CD14-positive monocyte (primary cell): ENCODE data around the gene NOP16. TPM values are rescaled to one million over a fixed set of nuclear protein-coding genes. Genes with fewer than 3 reads are reported as not detected.

Experiments
- DNase-seq, 3 donors: peaks; one replicate each; pipeline ENCODE4 v3.0.0-alpha.2; 2011 to 2022
- H2AFZ ChIP-seq: 2 replicates; pipeline ENCODE4 v1.6.0; 2012; ENCODE audit warnings: mild to moderate bottlenecking, low read depth, low read length, inconsistent platforms; ENCODE audit not compliant: insufficient read depth, poor library complexity, severe bottlenecking
- H3K27ac ChIP-seq, 2 donors: 1 replicate in 1 of 2; 2 replicates in 1 of 2; pipeline ENCODE4 v1.5.1; 2012 to 2013; ENCODE audit warnings: low read length in 2 of 2, control low read depth in 1 of 2, inconsistent platforms in 1 of 2, low read depth in 1 of 2, mild to moderate bottlenecking in 1 of 2
- H3K27me3 ChIP-seq, 2 donors: one replicate each; pipeline versions ENCODE4 v1.6.0 to v1.6.1; 2011 to 2013; ENCODE audit warnings: low read length in 2 of 2; ENCODE audit not compliant: control insufficient read depth in 2 of 2, insufficient read depth in 2 of 2
- H3K36me3 ChIP-seq, 2 donors: replicated peaks in 1 of 2; 1 replicate in 1 of 2; 2 replicates in 1 of 2; pipeline versions ENCODE4 v1.5.1 to v1.6.1; 2012 to 2013; ENCODE audit warnings: low read length in 2 of 2, control low read depth in 1 of 2, inconsistent platforms in 1 of 2, mild to moderate bottlenecking in 1 of 2; ENCODE audit not compliant: insufficient read depth in 2 of 2, control insufficient read depth in 1 of 2
- H3K4me1 ChIP-seq, 2 donors: 1 replicate in 1 of 2; 2 replicates in 1 of 2; pipeline versions ENCODE4 v1.5.1 to v1.6.1; 2012 to 2013; ENCODE audit warnings: low read length in 2 of 2, control low read depth in 1 of 2, inconsistent platforms in 1 of 2, mild to moderate bottlenecking in 1 of 2, moderate library complexity in 1 of 2; ENCODE audit not compliant: insufficient read depth in 2 of 2, control insufficient read depth in 1 of 2
- H3K4me2 ChIP-seq: replicated peaks from 2 replicates; pipeline ENCODE3; 2012; ENCODE audit warnings: low read length, moderate library complexity, mild to moderate bottlenecking; ENCODE audit not compliant: poor library complexity, severe bottlenecking; ENCODE audit errors: extremely low read depth
- H3K4me3 ChIP-seq, 3 experiments: fragments of 200-600 bp in 1 of 3; sonication (generic) in 1 of 3; replicated peaks in 1 of 3; 1 replicate in 2 of 3; 2 replicates in 1 of 3; pipeline ENCODE4 v1.5.1; 2011 to 2013; ENCODE audit warnings: low read length in 3 of 3, mild to moderate bottlenecking in 3 of 3, control low read depth in 2 of 3, low read depth in 2 of 3, inconsistent platforms in 1 of 3, moderate library complexity in 1 of 3
- H3K79me2 ChIP-seq: 2 replicates; pipeline ENCODE4 v1.6.0; 2012; ENCODE audit warnings: mild to moderate bottlenecking, control low read depth, inconsistent platforms, low read length, moderate library complexity; ENCODE audit not compliant: insufficient read depth
- H3K9ac ChIP-seq: 2 replicates; pipeline ENCODE4 v1.6.0; 2017; ENCODE audit warnings: low read length, mild to moderate bottlenecking; ENCODE audit not compliant: insufficient read depth, poor library complexity, severe bottlenecking
- H3K9me3 ChIP-seq, 2 donors: replicated peaks in 1 of 2; 1 replicate in 1 of 2; 2 replicates in 1 of 2; pipeline versions ENCODE4 v1.5.1 to v1.6.1; 2012 to 2013; ENCODE audit warnings: low read length in 2 of 2, control low read depth in 1 of 2; ENCODE audit not compliant: control insufficient read depth in 1 of 2, insufficient read depth in 1 of 2
- H4K20me1 ChIP-seq: 2 replicates; pipeline ENCODE4 v1.6.0; 2012; ENCODE audit warnings: mild to moderate bottlenecking, low read length, control low read depth, moderate library complexity; ENCODE audit not compliant: insufficient read depth
- H3K27ac Mint-ChIP-seq, 7 donors: one replicate each; pipeline ENCODE4 v1.8.0; 2020; ENCODE audit warnings: mild to moderate bottlenecking in 7 of 7, mixed read lengths in 7 of 7, moderate library complexity in 6 of 7, inconsistent platforms in 2 of 7
- H3K27me3 Mint-ChIP-seq, 3 donors: one replicate each; pipeline ENCODE4 v1.8.0; 2021 to 2022; ENCODE audit warnings: low read depth in 3 of 3, mild to moderate bottlenecking in 3 of 3, mixed read lengths in 3 of 3, moderate library complexity in 3 of 3, inconsistent platforms in 1 of 3
- H3K36me3 Mint-ChIP-seq, 2 donors: one replicate each; pipeline ENCODE4 v1.8.0; 2020; ENCODE audit warnings: mixed read lengths in 2 of 2, inconsistent platforms in 1 of 2, mild to moderate bottlenecking in 1 of 2
- H3K4me1 Mint-ChIP-seq: one replicate; pipeline ENCODE4 v1.8.0; 2020; ENCODE audit warnings: mild to moderate bottlenecking, mixed read lengths
- H3K4me3 Mint-ChIP-seq, 2 donors: one replicate each; pipeline ENCODE4 v1.8.0; 2020; ENCODE audit warnings: mild to moderate bottlenecking in 2 of 2, mixed read lengths in 2 of 2, moderate library complexity in 1 of 2
- H3K9me3 Mint-ChIP-seq, 7 donors: one replicate each; pipeline ENCODE4 v1.8.0; 2020 to 2022; ENCODE audit warnings: mixed read lengths in 7 of 7, mild to moderate bottlenecking in 6 of 7, moderate library complexity in 6 of 7, inconsistent platforms in 2 of 7
- CTCF ChIP-seq: fragments of 200-600 bp; IDR thresholded peaks from one replicate; pipeline ENCODE4 v1.8.0; 2022; ENCODE audit warnings: antibody characterized with exemption, mild to moderate bottlenecking
- WGBS: methylation state at CpG from one replicate; pipeline ENCODE4 v1.1.5; 2013; ENCODE audit warnings: missing lambda C conversion rate; ENCODE audit not compliant: insufficient coverage; 5-methylcytosine and 5-hydroxymethylcytosine counted together
- intact Hi-C, 2 donors: fragments of 100-400 bp; cut with micrococcal nuclease; formaldehyde crosslinking; loops; one replicate each; pipeline versions ENCODE4 v1.15.0 to v1.15.1; 2023
- polyA plus RNA-seq, 3 donors: library from polyadenylated mRNA; depleted of rRNA in 1 of 3; unstranded in 2 of 3; stranded (reverse) in 1 of 3; fragments of 300-500 nt in 2 of 3; fragments of >200 nt in 1 of 3; fragmentation: Illumina TruSeq in 2 of 3; gene quantifications; 1 replicate in 2 of 3; 2 replicates in 1 of 3; pipeline ENCODE4 v1.2.3, GENCODE V29; 2012 to 2021

The NOP16 gene
- polyA plus RNA-seq, 3 donors, result 17.2 to 23.4 (median 17.6) TPM

GRCh38 chr5:176425791-176426190, 37.4 kb upstream of the NOP16 start:
- Histone ChIP-seq H3K9ac (no peak overlapping the region), H3K27me3 (no peaks in the 10 kb centered on the region), H3K4me3 (no peak overlapping the region), H3K27ac (no peak overlapping the region), H3K4me2 (no peak overlapping the region), H2AFZ (no peak overlapping the region), H3K4me1 (peaks cover 5 to 6% of the 10 kb centered on the region in 2 donors), H4K20me1 (no peaks in the 10 kb centered on the region), H3K36me3 (no peaks in the 10 kb centered on the region), H3K79me2 (no peaks in the 10 kb centered on the region), H3K9me3 (peaks cover 0 to 4% of the 10 kb centered on the region in 2 donors)
- Mint-ChIP-seq H3K27me3 (no peaks in the 10 kb centered on the region), H3K9me3 (peaks cover 4 to 20% (median 14%) of the 10 kb centered on the region in 7 donors), H3K36me3 (no peaks in the 10 kb centered on the region), H3K27ac (no peak overlapping the region), H3K4me3 (no peak overlapping the region), H3K4me1 (peaks cover 14% of the 10 kb centered on the region)
- WGBS, result no CpG with 5 or more reads among the region's 1 CpG
- no peak for TF ChIP-seq CTCF
- no peak for DNase-seq
- intact Hi-C loops, result no loop called here

- Mint-ChIP-seq H3K4me3 (no peak overlapping the region), H3K9me3 (peaks cover 4 to 20% (median 14%) of the 10 kb centered on the region in 7 donors), H3K4me1 (peaks cover 14% of the 10 kb centered on the region), H3K27me3 (no peaks in the 10 kb centered on the region), H3K27ac (no peak overlapping the region), H3K36me3 (no peaks in the 10 kb centered on the region)
- H3K36me3 ChIP-seq, result no peaks in the 10 kb centered on the region
- no peaks in the 10 kb centered on the region for H4K20me1 ChIP-seq
- no peak overlapping the region for H3K9ac ChIP-seq
- DNase-seq, result no peak
- WGBS, result no CpG with 5 or more reads among the region's 1 CpG
- no peak overlapping the region for H3K4me3 ChIP-seq
- peaks cover 5 to 6% of the 10 kb centered on the region in 2 donors for H3K4me1 ChIP-seq
- H2AFZ ChIP-seq, result no peak overlapping the region
- H3K79me2 ChIP-seq, result no peaks in the 10 kb centered on the region
- H3K27me3 ChIP-seq, result no peaks in the 10 kb centered on the region
- no peak overlapping the region for H3K27ac ChIP-seq
- intact Hi-C loops, result no loop called here
- H3K4me2 ChIP-seq, result no peak overlapping the region
- TF ChIP-seq CTCF, result no peak
- H3K9me3 ChIP-seq, result peaks cover 0 to 4% of the 10 kb centered on the region in 2 donors
These were observed 36.7 kb upstream of the NOP16 start for GRCh38 chr5:176425138-176425537.
